ENCODE measurements around the gene CDH4. TPM values are rescaled to one million over a fixed set of nuclear protein-coding genes. Genes with fewer than 3 reads are reported as not detected.

The CDH4 gene
- total and polyA plus RNA-seq, 2 of the 13 experiments (the other 11 are each of a cell fraction or from before 2014, with no cell fraction given), result not detected

GRCh38 chr20:61292391-61292790 is 40.3 kb downstream of the CDH4 start:
- Histone ChIP-seq H3K4me3 (replicated peaks in 1 of 3; ENCODE audit: insufficient read depth in 1 of 3, low read depth in 2 of 3, low read length in 3 of 3) (no peak overlapping the region), H3K79me2 (ENCODE audit: insufficient read depth, low read length) (no peaks in the 10 kb centered on the region), H3K4me1 (ENCODE audit: insufficient read depth, low read length) (no peaks in the 10 kb centered on the region), H3K27me3 (ENCODE audit: control insufficient read depth in 1 of 2, insufficient read depth in 2 of 2, low read length in 2 of 2) (peaks cover 4 to 46% of the 10 kb centered on the region in 2 experiments; a peak in 2 of 5 replicates), H3K9me3 (ENCODE audit: low read length) (no peaks in the 10 kb centered on the region), H3K36me3 (replicated peaks in 1 of 2; ENCODE audit: control insufficient read depth in 1 of 2, insufficient read depth in 2 of 2, low read length in 2 of 2) (no peaks in the 10 kb centered on the region), H4K20me1 (ENCODE audit: insufficient read depth, low read length) (no peaks in the 10 kb centered on the region), H3K27ac (ENCODE audit: extremely low read length, insufficient read depth, low read length) (no peak overlapping the region), H3K9ac (ENCODE audit: insufficient read depth, low read depth, low read length) (no peak overlapping the region), H2AFZ (ENCODE audit: low read length) (no peak overlapping the region), H3K4me2 (ENCODE audit: low read depth, low read length) (no peak overlapping the region)
- DNase-seq (ENCODE audit: low spot score) (no peak), FAIRE-seq (no peak), ATAC-seq (no peak)
- POLR2A ChIA-PET, result no interaction called here
- no TSS peak for BruUV-seq (replicated peaks)
- CTCF ChIA-PET (ENCODE audit: low intra/inter-chr PET ratio, low total read pairs), result no interaction called here
- TF ChIP-seq NCOA2 (CRISPR knock-in tag; IDR thresholded peaks at IDR 0.05), result no peak
- TF ChIP-seq THAP8 (CRISPR knock-in tag; IDR thresholded peaks at IDR 0.05; ENCODE audit: borderline replicate concordance), result no peak
- no peak for TF ChIP-seq ZNF562 (CRISPR knock-in tag; IDR thresholded peaks at IDR 0.05; ENCODE audit: borderline replicate concordance)
- TF ChIP-seq ZNF180 (CRISPR knock-in tag; IDR thresholded peaks at IDR 0.05; ENCODE audit: borderline replicate concordance, low read depth), result no peak
- TF ChIP-seq SALL2 (CRISPR knock-in tag; IDR thresholded peaks at IDR 0.05), result no peak
- no peak for TF ChIP-seq NKX3-1 (CRISPR knock-in tag; IDR thresholded peaks at IDR 0.05)
- TF ChIP-seq MBNL3 (CRISPR knock-in tag; conservative IDR thresholded peaks at IDR 0.05), result no peak
- TF ChIP-seq CEBPG (CRISPR knock-in tag; IDR thresholded peaks at IDR 0.05), result no peak
- TF ChIP-seq SYNCRIP (IDR thresholded peaks at IDR 0.05; ENCODE audit: insufficient read depth, low read depth, low read length), result no peak
- 33% methylated on average over 11 of the region's 11 CpGs for WGBS (ENCODE audit: low lambda C conversion rate)
- in situ Hi-C loops (cut with HindIII; ENCODE audit: extremely low pct_ligation_motif_present, low pct_unique_long_range_greater_than_20kb), result no loop called here
- intact Hi-C loops (cut with micrococcal nuclease; ENCODE audit: unreplicated experiment), result no loop called here

Data from HepG2 (cell line).